GM19043 (cell line): Measurements from ENCODE around the gene VGLL3.
"Not testable (repeated sequence)": the region's sequence is repeated elsewhere in the genome, so short reads cannot be mapped to it uniquely, and the experiment has no call there.

Experiments used
- ATAC-seq: cut with Tn5 transposase; IDR thresholded peaks from one replicate; pipeline ENCODE4 v1.9.1; 2021; ENCODE audit warnings: low read depth; ENCODE audit not compliant: unreplicated experiment

VGLL3 gene

DNA sequence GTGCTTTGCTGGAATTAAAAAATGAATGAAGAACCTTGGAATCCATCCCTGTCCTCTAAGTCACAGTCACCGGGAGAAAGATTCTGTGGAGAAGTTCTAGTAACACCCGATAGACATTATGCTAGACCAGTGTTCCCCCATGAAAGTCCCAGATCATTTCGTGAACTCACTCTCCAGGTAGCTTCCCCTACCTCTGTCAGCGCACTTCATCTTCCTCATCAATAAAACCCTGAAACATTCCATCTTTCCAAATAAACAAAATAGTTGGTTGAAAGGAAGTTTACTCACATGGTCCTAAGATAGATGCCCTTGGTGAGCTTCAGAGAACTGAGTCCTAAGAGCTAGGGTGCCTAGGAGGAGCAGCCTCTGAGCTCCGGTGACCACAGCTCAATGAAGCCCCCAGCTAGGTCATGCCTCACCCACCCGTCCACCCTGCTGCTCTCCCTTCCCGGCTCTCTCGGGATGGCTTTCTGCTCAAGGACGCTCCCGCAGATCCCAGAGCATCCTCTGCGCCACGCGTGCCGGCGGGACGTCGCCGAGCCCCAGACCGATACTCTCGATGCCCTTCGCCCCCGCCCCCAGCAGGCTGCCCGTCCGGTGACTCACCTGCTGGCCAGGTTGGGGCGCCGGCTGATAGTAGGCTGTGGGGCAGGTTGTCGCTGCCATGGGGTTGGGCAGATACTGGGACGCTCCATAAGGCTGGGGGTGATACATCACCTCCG is 776 bp downstream of the VGLL3 start:
- ATAC-seq, result no peak

DNA sequence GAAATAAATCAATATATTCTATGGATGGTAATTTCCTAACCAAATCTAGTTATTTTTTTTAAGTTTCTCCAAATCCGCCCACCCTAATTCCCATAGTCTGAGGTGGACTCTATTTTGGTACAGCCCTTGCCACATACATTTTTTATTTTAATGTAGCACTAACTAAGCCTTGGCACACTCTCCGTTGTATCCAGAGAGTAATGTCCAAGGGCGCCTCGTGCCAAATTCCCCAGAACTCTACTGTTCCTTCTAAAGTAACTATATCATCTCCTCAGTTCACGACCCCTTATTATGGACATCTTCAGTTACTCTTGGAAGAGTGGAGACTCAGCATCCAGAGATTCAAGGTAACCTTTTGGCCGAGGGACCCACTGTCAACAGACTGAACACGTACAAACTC is 1.3 kb downstream of the VGLL3 start:
- no peak for ATAC-seq

DNA sequence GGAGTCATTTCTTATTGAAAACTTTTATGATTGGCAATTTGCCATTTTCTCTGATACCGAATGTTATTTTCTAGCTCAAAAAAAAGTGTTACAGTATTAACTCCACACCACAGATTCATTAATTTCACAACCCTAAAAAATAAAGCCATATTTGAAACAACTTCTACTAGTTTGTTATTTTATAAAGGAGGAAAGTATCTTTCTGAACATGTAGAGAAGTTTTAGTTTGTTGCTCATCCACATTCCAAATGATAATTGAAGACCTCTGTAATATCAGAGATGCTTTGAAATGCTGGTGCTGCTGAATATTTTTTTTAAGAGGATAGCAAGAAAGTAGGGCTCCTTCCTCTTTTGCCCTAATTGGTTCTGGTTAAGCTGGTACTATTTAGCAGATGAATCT is 1.9 kb downstream of the VGLL3 start:
- ATAC-seq, result no peak

DNA sequence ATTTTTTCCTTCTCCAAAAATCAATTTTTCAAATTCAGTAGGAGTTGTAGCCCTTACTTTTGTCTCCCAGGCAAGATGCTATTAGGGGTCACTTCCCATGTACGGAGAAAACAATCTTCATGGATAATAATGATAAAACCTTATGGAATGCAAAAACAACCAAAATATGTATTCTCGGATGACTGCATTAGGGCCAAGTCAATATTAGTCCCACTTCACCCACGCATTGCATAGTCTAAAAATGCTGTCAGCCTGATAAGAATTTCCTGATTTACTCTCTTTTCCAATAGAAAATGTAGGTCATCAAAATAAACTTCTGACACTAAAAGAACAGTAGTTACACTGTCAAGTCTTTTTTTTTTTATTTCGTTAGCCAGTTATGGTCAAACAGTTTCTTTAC is 2.7 kb downstream of the VGLL3 start:
- ATAC-seq, result no peak

DNA sequence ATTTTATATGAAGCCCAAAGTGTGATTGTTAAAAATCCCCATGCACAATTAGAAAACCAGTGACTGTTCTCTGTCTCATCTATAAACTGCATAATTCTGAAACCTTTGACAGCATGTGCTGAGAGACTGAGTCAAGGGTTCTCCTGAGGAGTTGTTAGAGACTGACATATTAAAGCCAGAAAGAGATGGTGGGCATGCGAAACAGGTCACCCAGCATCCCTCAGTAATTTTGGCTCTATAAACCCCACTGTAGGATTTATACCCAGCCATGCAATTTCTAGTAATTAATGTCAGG is 3.6 kb downstream of the VGLL3 start:
- no peak for ATAC-seq

DNA sequence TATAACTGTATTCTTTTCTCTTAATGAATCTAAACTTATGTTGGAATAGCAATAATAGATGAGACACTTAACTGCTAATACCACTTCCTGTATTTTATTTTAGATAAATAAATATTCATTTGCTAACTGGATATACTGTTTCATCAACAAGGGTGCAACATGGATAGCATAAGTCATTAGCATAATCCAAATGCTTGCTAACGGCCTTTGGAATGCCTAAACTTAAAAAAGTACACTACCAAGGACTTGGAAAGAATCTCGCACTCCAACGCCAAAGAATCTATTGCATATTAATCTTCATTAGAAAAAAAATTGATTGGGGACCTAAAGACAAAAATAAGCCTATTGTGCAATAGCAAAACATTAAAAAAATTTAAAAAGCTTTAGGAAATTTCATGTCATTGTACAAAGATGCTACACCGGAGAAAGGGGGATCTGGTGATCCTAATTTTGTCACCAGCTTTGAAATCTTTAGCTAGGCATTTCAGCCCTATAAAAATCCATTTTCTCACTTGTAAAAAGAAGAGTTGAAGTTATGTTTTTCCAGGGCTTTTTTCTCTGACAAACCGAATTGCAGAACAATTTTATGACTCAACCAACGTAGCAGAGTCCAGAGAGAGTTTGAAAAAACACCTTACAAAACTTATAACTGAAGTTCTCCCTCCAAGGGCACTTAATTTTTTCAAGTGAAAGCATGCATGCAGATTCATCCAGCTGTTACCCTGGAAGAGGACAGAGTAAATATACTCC is 4.1 kb downstream of the VGLL3 start:
- no peak for ATAC-seq

DNA sequence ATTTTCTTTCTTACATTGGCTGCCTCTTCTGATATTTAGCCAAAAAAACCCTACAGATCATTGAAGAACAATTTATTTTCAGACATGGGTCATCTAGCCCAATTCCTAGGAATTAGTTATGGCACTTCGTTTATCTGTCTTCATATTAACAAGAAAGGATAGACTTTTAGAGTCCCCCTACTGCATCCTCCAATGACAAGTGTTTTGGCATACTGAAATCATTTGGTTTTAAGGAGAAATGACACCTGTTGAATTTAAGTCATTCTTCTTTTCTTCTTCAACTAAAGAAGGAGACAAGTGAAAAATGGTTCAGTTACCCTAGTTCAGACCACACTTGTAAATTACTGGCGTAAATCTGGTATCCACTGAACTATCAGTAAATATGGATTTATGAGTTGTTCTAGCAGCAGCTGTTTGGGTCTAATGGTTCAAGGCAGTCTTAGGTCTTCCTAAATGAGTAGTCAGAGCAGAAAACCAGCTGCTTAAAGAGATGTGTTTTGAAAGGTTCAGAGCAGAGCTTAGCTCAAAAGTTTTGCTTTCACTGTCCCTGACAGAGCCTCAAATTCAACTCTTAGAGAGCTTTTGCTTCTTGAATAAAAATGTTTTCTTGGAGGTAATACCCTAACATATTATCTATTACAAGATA is 5.6 kb downstream of the VGLL3 start:
- ATAC-seq, result no peak

DNA sequence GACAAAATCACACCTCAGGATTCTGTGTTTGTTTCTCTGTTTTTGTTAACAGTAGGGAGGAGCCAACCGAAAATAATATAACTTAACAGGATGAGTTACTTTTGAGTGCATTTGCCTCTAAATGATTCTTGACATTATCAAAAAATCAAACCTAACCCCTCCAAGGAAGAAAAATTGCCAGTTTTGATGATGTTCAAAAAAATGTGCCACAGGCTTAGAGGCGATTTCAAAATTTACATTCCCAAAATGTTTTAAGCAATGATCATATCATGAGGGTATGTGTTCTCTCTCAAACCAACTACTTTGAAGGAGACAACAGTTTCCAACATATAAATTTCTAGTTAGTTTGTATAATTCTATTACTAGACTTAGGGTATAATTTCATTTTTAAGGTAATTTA is 6.7 kb downstream of the VGLL3 start:
- no peak for ATAC-seq

DNA sequence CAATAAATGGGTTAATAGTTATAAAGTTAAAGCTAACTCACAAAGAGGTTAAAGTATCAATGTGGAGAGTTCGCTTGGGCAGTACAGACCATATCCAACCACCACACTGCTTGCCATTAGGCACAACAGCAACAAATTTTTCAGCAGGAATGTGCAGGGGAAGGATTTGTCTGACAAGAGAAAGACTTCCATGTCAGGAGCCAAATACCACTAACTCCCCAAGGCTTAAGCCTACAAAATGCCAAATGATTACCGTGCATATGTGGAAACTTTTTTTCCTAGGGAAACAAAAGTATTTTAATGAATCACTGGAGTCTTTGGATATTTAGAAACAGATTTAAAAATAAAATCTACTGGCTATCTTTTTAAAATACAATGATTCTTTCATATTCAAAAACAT is 8.1 kb downstream of the VGLL3 start:
- ATAC-seq, result no peak

DNA sequence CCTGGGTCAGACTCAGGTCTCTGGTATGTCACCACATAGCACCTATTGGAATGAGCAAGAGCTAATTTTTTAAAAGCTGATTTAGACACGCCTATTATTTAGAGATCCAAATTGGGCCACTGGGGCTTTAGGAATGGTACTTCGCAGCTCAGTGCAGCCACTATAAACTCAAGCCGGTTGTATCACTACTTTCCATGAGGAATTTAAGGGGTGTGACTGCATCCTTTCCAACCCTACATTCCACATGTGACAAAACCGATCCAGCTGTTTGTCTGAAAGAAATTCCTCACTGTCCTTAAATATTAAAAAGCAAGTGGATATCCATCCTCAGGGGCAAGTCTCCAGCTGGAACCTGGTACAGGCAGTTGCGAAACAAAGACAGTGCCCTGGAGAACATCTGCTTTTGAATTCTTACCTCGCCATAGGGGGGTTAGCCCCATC is 12.8 kb downstream of the VGLL3 start:
- no peak for ATAC-seq

DNA sequence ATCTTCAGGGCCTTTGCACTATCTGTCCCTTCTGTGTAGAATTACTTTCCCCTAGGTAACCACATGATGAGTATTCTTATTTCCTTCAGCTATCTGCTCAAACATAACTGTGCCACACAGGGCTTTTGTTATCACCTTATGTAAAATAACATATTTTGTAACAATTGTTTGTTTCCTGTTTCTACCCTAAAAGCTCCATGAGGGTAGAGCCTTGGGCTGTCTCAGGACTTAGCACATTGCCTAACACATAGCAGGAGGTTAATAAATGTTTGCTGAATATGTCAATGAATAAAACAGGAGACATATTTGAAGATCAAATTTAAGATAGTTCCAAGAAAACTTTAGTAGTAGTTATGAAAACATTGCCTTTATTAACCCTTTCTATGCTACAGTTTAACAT is 14.7 kb downstream of the VGLL3 start:
- ATAC-seq, result no peak

DNA sequence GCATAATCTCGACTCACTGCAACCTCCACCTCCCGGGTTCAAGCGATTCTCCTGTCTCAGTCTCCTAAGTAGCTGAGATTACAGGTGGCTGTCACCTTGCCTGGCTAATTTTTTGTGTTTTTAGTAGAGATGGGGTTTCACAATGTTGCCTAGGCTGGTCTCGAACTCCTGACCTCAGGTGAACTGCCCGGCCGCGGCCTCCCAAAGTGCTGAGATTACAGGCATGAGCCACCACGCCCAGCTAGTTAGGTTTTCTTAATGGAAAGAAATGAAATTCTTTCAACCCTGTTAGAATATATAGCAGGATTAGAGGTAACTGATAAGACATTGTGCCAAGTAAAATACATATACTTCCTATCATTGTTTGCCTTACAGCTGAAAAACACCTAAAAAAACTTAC is 16.8 kb downstream of the VGLL3 start:
- not testable (repeated sequence) for ATAC-seq

DNA sequence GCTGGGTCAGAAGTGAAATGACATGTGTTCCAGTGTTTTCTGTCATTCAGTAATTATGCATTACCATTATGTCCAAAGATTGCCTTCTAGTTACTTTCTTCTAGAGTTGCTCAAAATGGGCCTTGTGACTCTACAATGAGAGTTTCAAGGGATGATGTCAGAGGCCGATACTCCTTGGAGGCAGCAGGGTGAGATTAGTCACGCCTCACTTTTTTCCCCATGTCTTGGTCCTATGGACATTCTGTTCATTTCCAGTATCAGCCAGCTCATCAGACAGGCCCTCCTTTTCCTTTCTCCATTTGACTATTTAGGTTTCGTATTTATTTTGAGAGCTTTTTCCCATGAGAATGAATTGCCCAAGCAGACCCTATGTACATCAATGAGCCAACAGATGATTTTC is 17.5 kb downstream of the VGLL3 start:
- no peak for ATAC-seq

DNA sequence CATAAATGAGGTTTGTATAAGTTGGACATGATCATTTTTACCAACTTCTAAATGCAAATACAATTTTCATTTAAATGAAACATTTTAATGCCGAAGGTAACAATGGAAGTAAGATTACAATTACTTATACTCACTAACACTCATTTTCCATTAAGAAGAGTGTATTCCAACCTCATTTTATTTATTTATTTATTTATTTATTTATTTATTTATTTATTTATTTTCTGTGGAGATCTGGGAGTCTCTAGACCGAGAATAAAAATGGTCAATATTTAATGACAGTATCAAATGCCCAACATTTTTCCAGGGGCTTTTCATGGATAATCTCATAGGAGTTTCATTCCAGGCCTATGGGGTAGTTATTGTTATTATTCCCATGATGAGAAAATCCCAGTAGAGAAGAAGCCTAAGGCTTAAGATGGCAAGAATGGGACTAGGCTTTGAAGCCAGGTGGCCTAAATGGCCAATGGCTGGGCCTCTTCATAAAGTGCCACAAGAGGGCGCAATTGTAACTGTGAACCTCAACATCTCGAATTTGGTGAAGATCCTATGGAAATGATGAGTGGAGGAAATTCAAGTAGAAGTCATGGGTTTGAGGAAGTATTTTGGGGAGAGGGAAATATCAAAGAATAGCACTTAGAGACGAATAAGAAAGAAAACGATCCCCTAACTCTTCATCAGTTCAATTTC is 21.3 kb downstream of the VGLL3 start:
- no peak for ATAC-seq

DNA sequence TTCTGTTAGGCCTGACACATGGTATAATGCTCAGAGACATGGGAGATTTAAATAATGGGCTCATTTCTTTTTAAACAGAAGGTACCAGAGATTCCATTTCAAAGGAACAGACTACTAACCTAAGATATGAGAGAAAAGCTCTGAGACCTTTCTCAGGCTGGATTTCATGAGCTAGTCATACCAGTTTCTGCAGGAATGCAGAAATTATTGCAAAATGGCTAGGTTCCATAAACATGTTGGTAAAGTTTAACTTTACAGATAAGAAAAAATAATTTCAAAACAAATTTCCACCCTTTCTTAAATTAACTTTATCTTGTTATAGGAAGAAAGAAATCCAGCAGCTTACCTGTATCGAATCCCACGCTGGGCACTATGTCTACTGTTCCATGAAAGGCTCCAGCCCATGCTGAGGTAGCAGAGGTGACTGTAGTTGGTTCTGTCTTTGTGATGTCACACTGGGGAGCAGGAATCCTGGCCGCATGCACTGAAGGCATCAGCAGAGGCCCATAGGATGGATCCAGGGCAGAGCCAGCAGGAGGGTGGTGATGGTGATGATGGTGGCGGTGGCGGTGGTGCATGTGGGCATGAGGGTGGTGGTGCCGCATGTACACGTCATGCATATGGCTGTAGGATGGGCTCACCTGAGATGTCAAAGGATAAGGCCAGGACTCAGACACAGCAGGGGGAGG is 22.6 kb downstream of the VGLL3 start:
- ATAC-seq, result no peak

DNA sequence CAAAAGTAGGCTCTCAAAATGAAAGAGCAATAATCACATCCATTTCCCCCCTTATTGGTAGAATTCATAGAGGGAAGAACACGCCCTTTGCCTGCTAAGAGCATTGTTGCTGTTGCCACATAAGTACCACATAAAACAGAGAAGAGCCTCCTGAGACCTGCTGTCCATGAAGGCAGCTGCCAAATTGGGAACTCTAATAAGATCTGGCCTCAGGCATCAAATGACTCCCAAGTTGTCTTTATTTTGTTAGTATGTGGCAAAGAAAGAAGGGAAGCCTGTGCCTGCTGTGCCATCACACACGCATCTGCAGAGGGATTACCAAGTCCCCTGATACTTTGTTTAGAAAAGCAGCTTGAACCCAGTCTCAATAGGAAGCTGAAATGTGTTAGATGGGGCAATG is 23.9 kb downstream of the VGLL3 start:
- no peak for ATAC-seq

DNA sequence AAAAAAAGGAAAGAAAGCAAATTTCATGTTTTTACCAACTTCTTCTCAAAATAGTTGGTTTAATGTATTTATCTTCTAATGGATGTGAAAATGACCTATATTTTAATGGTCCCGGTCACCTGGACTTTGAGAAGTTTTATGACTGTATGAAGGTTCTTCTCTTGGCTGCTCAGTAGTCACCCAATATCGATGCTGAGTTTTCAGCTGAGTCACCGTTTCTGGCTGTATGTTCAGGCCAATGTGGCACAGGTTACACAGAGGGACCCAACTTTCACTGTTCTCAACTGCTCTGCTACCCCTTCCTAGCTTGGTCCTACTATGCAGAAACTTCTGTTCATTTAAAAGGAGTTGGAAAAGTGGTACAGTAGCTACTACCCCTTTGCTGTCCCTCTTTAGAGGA is 25.8 kb downstream of the VGLL3 start:
- ATAC-seq, result no peak

DNA sequence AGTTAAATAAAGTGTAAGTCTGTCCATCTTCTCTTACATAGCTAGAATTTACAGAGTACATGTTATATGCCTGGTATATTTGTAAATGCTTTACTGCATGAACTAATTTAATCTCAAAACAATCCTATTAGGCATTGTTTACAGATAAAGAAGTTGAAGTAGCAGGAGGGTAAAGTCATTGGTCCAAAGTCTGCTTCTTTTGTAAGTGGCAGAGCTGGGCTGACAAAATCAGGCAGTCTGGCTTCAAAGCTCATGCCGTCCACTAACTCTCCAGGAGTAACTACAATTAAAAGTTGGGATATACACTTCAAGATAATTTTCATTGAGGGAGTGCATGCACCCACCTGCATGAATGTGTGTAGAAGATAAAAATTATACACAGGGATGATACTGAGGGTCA is 27.3 kb downstream of the VGLL3 start:
- no peak for ATAC-seq

DNA sequence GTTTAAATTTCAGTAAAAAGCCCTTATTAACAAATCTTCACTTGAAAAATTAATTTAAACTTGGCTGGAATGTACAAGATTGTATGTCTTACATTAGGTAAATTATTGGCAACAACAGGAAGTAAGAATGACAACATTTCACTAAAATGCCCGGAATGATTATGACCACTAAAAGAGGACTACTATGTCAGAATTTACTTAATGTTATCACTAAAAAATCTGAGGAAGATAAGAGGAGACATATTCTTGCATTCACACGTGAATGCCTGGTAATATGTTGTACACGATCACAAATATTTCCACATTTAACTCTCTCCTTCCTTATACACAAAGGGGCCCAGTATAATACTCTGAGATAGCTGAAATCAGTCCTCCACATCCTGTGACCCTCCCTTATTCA is 29.7 kb downstream of the VGLL3 start:
- ATAC-seq, result no peak

DNA sequence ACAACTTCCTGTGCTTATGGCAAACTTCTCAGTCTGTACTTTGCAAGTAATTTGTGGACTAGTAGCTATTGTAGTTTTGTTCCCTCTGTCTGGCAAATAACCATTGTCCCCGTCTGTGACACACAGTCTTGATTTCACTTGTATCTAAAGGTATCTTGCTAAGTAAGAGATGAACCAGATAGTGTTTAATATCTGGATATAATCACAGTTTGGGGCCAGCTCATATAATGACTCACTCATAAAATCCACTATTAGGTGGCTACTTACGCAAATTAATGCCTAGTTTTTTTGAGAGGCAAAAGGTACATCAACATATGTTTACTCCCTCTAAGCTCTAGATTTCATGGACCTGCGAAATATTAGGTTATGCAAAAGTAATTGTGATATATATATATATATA is 30.4 kb downstream of the VGLL3 start:
- no peak for ATAC-seq

DNA sequence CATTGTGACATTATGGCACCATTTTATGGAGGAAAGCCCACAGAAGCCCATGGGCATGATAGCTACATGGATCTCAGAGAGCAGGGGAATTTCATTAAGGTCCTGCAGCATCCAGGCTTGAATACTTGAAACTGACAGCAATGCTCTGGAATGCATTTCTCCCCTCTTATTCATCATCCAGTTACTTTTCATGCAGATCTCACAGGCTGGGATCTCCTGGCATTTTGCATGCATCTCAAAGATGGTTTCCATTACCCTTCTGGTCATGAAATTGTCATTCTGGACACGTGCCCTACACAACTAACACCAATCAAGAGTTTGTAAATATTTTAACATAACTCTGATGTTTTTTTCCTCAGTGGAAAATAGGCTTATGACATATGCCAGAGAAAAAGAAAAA is 32.4 kb downstream of the VGLL3 start:
- no peak for ATAC-seq
